GM10266 (cell line): ENCODE results near the gene EHMT2.
"Not testable (repeated sequence)": the region's sequence is repeated elsewhere in the genome, so short reads cannot be mapped to it uniquely, and the experiment has no call there.

ENCODE experiments used
- DNase-seq: peaks from one replicate; pipeline ENCODE4 v3.0.0; 2012; ENCODE audit errors: extremely low spot score
- TF ChIP-seq, protein P1 (sequence below): IDR thresholded peaks from 2 replicates; pipeline ENCODE4 v1.5.1; 2012; ENCODE audit warnings: mild to moderate bottlenecking, low read depth; ENCODE audit not compliant: control insufficient read depth, insufficient read depth; ENCODE audit errors: missing control alignments

Gene EHMT2

DNA sequence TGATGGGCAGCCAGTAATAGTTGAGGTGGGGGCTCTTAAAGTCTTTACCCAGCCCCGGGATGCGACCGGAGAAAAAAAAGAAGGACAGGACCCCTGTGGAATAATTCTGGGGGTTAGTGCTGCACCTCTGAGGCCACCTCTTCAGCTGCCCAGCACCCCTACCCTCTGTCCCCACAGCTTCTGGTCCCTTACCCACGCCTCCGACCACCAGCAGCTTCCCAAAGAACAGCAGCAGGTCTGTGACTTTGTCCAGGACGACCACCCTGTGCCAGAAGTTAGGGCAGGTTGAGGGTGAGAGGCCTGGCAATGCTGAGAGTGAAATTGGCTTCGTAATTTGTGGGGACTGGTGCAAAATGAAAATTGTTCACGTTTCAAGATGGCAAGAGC, 32.7 kb downstream of the EHMT2 start:
- DNase-seq = no peak
- TF ChIP-seq, protein P1, sequence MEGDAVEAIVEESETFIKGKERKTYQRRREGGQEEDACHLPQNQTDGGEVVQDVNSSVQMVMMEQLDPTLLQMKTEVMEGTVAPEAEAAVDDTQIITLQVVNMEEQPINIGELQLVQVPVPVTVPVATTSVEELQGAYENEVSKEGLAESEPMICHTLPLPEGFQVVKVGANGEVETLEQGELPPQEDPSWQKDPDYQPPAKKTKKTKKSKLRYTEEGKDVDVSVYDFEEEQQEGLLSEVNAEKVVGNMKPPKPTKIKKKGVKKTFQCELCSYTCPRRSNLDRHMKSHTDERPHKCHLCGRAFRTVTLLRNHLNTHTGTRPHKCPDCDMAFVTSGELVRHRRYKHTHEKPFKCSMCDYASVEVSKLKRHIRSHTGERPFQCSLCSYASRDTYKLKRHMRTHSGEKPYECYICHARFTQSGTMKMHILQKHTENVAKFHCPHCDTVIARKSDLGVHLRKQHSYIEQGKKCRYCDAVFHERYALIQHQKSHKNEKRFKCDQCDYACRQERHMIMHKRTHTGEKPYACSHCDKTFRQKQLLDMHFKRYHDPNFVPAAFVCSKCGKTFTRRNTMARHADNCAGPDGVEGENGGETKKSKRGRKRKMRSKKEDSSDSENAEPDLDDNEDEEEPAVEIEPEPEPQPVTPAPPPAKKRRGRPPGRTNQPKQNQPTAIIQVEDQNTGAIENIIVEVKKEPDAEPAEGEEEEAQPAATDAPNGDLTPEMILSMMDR = no peak

DNA sequence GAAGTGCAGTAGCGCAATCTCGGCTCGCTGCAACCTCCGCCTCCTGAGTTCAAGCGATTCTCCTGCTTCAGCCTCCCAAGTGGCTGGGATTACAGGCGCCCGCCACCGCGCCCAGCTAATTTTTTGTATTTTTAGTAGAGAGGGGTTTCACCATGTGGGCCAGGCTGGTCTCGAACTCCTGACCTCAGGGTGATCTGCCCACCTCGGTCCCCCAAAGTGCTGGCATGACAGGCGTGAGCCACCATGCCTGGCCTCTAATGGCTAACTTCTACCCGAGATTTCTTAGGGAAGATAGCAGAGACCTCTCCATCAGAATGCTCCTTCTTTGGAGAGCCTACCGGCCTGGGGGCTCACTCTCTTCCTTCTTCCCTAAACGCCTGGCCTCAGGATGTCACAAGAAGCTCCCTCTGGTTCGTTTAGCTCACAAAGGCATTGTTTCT, 33.4 kb downstream of the EHMT2 start:
- DNase-seq = not testable (repeated sequence)

DNA sequence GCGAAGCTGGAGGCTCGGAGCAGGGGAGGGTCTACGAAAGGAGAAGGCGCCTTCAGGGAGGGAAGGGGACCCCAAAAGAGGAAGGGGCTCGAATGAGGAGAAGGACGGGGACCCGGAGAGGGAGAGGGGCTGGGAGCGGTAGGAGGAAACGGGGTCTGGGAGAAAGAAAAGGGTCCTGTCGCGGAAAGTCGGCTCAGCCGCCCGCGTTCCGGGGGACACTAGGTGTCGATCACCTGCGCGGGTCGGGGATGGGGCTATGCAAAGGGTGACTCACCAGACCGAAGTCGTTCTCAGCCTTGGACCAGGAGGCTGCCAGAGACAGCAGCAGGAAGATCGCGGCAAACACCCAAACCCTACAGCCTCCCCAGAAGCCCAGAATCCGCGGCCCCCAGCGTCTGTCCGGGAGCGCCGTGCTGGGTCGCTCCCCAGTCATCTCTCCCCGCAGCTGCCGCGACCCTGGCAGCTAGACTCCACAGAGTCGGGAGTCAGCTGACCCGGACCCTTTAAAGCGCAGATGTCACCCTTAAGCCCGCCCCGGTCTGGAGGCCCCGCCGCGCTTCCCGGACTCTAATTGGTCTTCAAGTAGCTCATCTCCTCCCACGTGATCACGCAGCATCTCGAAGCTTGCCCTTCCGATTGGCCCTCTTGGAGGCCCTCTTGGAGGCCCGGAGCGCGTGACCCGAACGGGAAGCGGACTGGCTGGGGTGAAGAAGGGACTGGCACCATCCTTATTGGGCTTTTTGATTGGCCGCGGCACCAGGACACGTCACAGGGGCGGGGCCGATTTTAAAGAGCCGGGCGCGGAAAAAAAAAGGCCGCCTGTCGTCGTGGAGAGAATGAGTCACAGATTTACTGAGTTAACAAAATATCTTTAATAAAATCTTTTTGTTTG, 34.9 kb downstream of the EHMT2 start, which contains the start of gene NEU1:
Gene NEU1, minus strand, starts transcription at position 478 of the 892 bp plus-strand sequence. Its CDS starts 45 bp downstream, at position 433.
- TF ChIP-seq, protein P1 = no peak
- DNase-seq = peak; percentile 99

DNA sequence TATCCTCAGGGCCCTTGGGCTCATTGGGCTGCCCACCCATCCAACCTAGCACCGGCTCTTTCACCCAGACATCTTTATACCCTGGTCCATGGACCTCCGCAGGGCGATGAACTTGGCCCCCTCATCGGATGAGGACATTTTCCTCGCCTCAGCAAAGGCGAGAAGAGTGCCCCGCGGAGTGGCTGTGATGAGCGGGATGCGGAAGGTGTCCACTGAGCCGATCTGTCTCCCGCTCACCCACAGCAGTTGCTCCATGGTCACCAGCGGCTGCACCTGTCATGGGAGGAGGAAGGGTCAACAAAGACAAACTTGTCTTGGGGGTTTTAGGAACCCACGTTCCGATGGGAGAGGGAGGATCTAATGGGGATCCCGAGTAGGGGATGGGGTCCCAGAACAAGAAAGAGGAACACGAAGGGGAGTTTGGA, 35.6 kb downstream of the EHMT2 start:
- TF ChIP-seq, protein P1 = no peak

DNA sequence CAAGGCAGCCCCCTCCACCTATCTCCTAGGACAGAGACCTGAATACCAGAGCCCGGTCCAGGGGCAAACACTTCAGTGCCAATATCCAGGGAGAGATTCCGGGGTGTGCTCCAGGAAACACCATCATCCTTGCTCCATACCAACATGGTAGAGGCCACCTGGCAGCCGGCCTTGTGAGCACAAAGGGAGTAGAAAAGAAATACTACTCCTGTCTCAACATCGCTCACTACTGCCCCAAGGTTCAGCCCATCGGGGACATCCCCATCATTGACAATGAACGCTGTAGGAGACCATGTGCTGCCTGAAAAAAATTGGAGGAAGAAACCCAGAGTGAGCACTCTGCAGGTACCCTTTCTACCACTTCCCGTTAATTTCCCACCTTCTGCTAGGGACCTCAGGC, 36.3 kb downstream of the EHMT2 start:
- DNase-seq = no peak
- TF ChIP-seq, protein P1 = no peak

More for the DNA sequence above, 35.6 kb downstream of the EHMT2 start:
- DNase-seq = no peak

DNA sequence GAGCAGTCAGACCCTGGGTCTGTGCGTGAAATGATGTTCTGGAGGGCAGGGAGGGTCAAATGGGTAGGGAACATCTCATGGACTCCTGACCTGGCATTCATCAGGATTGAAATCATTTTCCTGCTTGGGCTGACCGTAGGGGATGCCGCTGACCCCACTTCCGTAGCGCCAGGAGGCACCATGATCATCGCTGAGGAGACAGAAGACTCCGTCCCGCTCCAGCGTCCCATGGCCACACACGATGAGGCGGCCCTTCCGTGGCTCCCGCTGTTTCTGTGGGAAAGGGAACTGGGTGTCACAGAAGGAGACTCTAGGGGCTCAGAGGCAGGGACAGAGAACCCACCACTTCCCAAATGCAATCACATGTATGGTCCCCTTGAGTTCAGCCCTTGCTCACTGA, 37.1 kb downstream of the EHMT2 start:
- DNase-seq = no peak
- TF ChIP-seq, protein P1 = no peak

DNA sequence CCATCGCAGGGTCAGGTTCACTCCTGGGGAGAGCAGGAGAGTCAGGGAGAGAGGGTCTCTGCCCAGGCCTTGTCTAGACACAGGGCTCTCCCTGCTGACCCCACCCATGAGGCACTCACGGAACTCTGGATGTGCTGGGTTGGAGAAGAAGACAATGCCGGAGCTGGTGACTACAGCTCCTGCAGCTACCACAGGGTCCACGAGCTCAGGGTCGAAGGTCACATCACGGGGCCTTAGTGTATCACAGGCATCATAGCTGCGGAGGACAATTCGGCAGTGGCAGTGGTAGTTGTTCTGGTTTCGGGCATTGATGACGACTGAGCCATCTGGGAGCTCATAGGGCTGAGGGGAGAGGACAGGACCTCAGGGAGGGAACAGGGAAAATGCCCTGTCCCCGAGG, 37.6 kb downstream of the EHMT2 start:
- TF ChIP-seq, protein P1 = no peak
- no peak for DNase-seq
